GM18868 (cell line): Measurements from ENCODE around the gene CXCR5.

ENCODE experiments used
- ATAC-seq: cut with Tn5 transposase; IDR thresholded peaks from one replicate; pipeline ENCODE4 v1.9.1; 2021; ENCODE audit warnings: mild to moderate bottlenecking, moderate library complexity; ENCODE audit not compliant: unreplicated experiment

CXCR5 gene

DNA sequence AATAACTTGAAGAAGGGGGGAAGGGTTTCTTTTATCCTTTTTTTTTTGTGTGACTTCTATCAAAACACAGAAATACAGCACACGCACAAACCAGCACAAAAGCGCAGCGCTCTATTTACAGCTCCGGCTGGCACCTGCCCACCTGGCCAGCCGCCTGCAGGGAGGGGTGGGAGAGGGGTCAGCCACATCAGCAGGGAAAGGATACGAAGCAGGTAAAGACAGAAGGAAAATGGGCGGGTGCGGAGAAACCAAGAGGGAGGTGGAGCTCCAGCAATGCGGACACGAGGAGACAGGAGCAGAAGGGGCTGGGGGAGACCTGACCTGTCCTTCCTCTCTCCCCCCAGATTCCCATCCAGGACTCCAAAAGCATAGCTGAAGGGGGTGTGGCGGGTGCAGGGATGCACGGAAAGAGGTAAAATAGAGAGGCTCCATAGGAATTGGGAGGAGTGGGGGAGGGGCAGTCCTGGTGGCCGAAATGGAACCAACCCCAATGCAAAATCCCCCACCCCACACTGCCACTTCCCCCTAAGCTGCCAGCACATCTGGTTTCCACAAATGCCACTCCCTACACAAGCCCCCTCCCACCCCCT, 14.1 kb downstream of the CXCR5 start:
- ATAC-seq = no peak

DNA sequence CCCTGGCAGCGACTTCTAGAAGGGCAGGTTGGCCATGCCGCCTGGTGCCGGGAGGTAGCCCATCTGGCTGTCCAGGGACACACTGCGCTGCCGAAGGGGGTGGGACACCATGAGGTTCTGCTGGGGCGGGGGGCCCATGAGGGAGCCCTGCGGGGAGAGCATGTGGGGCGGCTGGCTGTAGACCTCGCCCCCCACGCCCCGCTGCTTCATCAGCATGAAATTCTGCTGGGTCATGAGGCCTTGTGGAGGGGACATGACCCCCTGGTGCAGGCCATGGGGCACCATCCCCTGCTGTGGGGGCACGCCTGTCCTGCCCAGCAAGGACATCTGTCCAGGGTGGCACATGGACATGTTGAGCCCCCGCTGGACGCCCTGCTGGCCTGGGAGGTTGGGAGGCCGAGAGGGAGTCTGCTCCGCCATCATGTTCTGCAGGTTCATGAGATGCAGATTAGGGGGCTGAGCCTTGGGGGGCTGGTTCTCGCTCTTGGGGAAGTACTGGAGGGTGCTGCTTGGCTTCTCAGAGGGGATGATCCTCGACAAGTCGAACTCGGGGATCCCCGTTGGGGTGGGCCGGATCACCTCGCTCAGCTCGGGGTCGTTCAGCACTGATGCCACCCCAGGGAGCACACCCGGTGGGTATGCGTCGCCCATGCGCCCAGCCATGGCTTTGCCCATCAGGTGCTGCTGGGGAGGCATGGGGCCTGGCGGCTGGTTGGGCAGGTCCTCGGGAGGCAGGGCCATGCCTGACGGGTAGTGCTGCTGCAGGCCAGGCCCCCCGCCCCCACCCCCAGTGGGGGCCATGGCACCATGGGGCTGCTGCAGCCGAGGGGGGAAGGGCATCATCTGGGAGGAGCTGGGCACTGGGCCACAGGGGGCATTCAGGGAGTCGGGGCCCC, 15.0 kb downstream of the CXCR5 start:
- no peak for ATAC-seq

DNA sequence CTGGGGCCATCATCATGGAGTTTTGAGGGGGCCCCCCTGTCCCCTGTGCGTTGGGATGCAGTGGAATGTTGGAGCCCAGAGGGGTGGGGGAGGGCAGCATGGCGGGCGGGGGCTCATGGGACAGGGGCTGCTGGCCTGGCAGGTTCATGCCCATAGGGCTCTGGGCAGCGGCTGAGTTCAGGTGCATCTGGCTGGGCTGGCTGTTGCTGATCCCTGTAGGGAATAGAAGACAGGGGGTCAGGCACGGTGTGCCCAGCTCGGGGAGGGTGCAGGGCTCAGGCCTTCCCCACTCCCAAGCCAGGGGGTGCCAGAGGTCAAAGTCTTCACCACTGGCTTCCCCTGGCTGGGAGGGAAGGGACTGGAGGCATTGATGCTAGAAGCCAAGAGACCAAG, 15.6 kb downstream of the CXCR5 start:
- no peak for ATAC-seq

DNA sequence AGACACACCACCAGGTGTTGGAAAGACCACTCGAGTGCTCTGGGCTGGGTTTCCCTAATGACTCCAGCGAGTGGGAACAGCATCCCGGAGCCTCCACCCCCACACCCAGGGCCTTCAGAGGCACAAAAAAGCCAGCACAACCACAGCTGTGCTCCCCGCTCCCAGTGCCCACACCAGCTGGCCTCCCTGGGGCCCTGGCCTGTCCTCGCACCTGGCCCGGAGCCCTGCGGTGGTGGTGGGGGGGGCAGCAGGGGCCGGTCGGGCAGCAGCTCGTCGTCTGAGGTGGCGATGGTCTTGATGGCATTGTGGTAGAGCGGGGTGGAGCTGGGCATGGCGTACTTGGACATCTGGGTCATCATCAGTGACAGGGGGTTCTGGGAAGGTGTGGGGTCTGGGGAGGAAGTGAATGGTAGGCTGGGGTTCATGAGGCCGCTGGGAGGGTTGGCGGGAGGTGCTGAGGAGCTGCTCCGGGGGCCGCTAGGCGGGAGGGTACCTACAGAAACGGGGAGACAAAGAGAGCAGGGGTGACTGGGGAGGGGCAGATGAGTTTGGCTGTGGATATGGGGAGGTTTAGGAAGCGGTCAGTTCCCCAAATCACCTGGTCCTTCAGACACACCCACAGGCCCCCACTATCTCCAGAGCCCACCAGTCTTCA, 16.1 kb downstream of the CXCR5 start:
- ATAC-seq = no peak

GRCh38 chr11:118900535-118901384, 17.1 kb downstream of the CXCR5 start:
- no peak for ATAC-seq

DNA sequence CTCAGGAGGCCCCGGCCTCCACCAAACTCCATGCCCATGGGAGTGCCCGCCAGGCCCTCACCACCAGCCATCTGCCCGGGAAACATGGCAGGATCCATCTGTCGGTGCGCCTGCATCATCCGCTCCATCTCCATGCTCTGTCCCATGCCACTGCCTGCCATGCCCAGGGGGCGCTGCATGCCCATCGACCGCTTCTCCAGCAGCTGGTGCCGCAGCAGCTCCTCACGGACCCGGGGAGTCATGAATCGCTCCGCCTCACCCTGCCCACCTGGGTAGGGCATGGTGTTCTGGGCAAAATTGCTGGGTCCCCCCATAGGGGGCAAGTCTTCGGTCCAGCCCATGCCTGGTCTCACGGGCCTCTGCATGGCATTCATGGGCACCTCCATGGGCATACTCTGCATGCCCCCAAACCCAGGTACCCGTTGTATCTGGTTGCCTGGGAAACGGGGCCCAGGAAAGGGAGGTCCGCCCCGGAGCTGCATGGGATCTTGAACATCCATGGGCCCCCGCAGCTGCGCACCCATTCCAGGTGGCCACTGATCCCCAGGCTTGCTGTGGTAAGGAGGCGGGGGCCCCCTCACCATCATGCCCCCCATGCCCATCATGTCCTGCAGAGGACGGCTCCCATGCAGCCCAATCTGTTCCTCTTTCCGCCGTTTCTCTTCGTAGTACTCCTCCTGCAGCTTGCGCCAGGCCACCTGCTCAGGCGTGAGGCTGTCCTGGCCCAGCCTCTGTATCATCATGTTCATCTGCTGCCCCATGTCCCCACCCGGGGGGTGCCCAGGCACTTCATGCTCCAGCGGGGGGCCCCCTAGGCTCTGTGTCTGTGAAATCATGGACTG, 18.0 kb downstream of the CXCR5 start:
- ATAC-seq = no peak

GRCh38 chr11:118902336-118903203, 18.9 kb downstream of the CXCR5 start:
- no peak for ATAC-seq

GRCh38 chr11:118903204-118904015, 19.7 kb downstream of the CXCR5 start:
- ATAC-seq = no peak

DNA sequence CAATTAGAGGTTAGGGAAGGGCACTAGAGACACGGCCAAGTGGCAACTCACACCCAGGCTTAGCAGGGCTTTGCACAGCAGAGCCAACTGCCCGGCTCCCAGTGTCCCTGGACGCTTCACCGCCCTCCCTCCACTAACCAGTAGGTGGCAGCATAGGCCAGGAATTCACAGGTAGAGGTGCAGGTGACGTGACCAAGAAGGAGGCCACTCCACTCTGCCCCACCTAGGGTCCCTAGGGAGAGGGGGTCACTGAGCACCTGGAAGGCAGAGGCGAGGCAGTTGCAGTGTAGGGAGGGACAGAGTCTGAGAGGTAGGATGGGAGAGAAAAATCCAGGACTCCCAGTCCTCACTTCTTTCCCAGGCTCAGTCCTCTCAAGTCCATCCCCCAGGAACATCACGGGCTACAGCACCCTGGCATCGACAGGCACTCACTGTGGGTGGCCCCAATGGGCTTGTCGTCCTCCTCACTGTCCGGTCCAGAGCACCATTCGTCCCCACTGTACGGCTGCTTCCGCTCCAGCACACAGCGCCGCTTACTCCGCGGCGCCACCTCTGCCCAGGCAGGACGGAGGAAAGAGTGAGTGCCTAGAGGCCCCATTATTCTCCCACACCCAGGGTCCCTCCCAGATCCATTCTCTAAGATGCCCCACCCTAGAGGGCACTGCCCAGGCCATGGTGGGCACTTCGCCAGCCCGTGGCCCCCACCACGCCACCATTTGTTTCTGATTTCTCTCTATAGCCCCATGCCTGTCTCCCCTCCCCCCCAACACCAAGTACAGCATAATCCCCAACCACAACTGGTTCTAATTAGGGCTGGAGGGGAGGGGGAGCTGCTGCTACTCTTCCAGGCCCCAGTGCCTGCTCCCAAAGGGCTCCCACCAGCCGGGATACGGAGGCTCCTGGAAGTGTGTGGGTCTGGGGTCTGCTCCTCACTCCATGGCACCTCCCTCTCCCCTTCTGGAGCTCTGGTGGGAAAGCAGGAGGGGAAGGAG, 23.7 kb downstream of the CXCR5 start:
- no peak for ATAC-seq

- ATAC-seq = no peak
Measured at GRCh38 chr11:118908264-118908663, 24.6 kb downstream of the CXCR5 start.

- no peak for ATAC-seq
Measured at GRCh38 chr11:118908901-118909618, 25.4 kb downstream of the CXCR5 start.

DNA sequence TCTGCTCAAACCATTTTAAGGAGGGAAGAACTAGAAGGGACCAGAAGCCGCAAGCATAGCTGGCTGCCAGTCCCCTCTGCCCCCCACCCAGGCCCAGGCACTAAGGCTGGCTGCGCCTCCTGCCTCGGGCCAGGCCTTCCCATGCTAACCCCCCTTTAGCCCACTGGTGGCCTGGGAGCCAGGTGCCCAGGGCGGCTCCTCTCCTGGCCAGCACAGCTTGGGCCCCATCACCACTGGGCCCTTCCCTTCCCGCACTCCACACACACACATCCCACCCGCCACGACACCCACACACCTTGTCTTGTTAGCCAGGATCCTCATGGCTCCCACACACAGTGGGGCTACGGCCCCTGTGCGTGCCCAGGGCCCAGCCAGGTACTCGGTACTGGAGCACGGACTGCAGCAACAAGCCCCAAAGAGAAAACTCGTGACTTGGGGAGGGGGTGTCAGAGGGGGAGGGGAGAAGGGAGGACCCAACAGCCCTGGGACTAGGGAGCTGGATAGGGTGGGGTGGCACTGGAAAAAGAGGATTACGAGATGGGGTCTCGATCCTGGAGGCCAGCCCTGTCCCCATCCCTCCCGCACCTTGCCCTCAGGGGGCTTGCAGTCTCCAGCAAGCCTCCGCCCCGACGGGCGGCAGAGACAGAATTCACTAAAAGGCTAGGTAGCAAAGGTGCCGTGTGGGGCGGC, 26.1 kb downstream of the CXCR5 start:
- ATAC-seq = no peak

DNA sequence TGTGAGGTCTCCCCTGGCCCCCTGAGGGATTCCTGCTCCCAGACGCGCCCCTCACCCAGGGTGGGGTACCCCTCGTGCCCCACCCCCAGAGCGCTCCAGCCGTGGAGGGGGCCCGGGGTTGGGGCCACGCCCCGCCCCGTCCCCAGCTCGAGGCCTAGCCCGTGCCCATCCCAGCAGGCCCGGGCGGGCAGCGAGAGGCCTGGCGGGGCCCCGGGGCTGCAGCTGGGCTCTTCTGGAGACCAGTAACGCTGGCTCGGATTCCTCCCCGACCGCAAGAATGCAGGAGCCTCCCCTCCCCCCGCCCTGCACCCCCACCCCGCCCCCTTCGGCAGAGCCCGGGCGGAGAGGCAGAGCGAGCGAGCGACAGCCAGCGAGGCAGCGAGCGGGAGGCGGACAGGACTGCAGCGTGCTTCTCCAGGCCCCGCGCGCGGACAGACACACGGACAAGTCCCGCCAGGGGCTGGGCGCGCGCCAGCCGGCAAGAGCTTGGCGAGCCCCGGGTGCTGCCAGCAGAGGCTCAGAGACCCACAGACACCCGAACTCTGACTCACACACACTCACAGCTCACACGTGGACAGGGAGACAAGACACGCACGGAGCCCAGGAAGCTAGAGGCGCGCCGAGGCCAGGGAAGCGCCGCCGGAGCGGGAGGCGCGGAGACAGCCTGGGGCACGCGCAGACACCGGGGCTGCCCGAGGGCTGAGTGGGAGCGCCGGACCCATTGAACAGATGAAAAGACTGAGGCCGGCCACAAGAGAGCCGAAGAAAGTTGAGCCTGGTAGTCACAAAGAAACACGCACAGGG, 26.8 kb downstream of the CXCR5 start:
- no peak for ATAC-seq

GRCh38 chr11:118911113-118911879, 27.6 kb downstream of the CXCR5 start:
- no peak for ATAC-seq
